ENCODE data around the gene OXCT1.
"Not testable (repeated sequence)": the region's sequence is repeated elsewhere in the genome, so short reads cannot be mapped to it uniquely, and the experiment has no call there.

OXCT1 gene

GRCh38 chr5:41821051-41821450 is 49.2 kb downstream of the OXCT1 start:
- DNase-seq: no peak

- no peak for DNase-seq
Observed at GRCh38 chr5:41820150-41820549, 50.1 kb downstream of the OXCT1 start.

- DNase-seq: no peak
Observed at GRCh38 chr5:41817625-41818301, 52.5 kb downstream of the OXCT1 start.

- DNase-seq: no peak
Observed at GRCh38 chr5:41815663-41816229, 54.5 kb downstream of the OXCT1 start.

GRCh38 chr5:41815261-41815660 is 55.0 kb downstream of the OXCT1 start:
- DNase-seq: no peak

GRCh38 chr5:41814306-41814705 is 55.9 kb downstream of the OXCT1 start:
- DNase-seq: not testable (repeated sequence)

- DNase-seq: no peak
Observed at GRCh38 chr5:41812156-41812555, 58.1 kb downstream of the OXCT1 start.

- no peak for DNase-seq
Observed at GRCh38 chr5:41809128-41809527, 61.1 kb downstream of the OXCT1 start.

- DNase-seq: no peak
Observed at GRCh38 chr5:41808294-41808693, 61.9 kb downstream of the OXCT1 start.

- no peak for DNase-seq
Observed at GRCh38 chr5:41797662-41798061, 72.6 kb downstream of the OXCT1 start.

GRCh38 chr5:41796061-41796460 is 74.2 kb downstream of the OXCT1 start:
- no peak for DNase-seq

GRCh38 chr5:41795125-41795524 is 75.1 kb downstream of the OXCT1 start:
- DNase-seq: no peak

GRCh38 chr5:41794471-41794870 is 75.8 kb downstream of the OXCT1 start:
- DNase-seq: no peak

- DNase-seq: no peak
Observed at GRCh38 chr5:41793141-41793770, 77.0 kb downstream of the OXCT1 start.

- no peak for DNase-seq
Observed at GRCh38 chr5:41790038-41790776, 80.0 kb downstream of the OXCT1 start.

GRCh38 chr5:41789434-41789833 is 80.8 kb downstream of the OXCT1 start:
- DNase-seq: no peak

GRCh38 chr5:41788941-41789368 is 81.3 kb downstream of the OXCT1 start:
- DNase-seq: no peak

GRCh38 chr5:41787265-41787664 is 83.0 kb downstream of the OXCT1 start:
- DNase-seq: no peak

GRCh38 chr5:41785061-41785460 is 85.2 kb downstream of the OXCT1 start:
- no peak for DNase-seq

- DNase-seq: no peak
Observed at GRCh38 chr5:41778410-41778809, 91.8 kb downstream of the OXCT1 start.

- DNase-seq: no peak
Observed at GRCh38 chr5:41776435-41776834, 93.8 kb downstream of the OXCT1 start.

- DNase-seq: no peak
Observed at GRCh38 chr5:41773799-41774198, 96.4 kb downstream of the OXCT1 start.

GRCh38 chr5:41772785-41773442 is 97.3 kb downstream of the OXCT1 start:
- no peak for DNase-seq

All from CD4-positive, alpha-beta T cell treated with Interferon alpha-2 for 1 hour (primary cell).